HEK293T (cell line): ENCODE data around the gene PGS1.

Source experiments
- BHLHE40 ChIP-seq: fragments of 450-650 bp; IDR thresholded peaks from 2 replicates; pipeline ENCODE4 v1.6.1; 2016; ENCODE audit warnings: mild to moderate bottlenecking, moderate library complexity, borderline replicate concordance
- FOXK2 ChIP-seq: fragments of 450-650 bp; IDR thresholded peaks from 2 replicates; pipeline ENCODE4 v1.6.1; 2016; ENCODE audit warnings: mild to moderate bottlenecking
- FOXM1 ChIP-seq: fragments of 450-650 bp; IDR thresholded peaks from 2 replicates; pipeline ENCODE4 v1.6.1; 2017; ENCODE audit warnings: mild to moderate bottlenecking, borderline replicate concordance
- HDGF ChIP-seq: fragments of 450-650 bp; IDR thresholded peaks from 2 replicates; pipeline ENCODE4 v1.6.1; 2017; ENCODE audit warnings: antibody characterized with exemption, borderline replicate concordance
- NFRKB ChIP-seq: fragments of 450-650 bp; IDR thresholded peaks from 2 replicates; pipeline ENCODE4 v1.6.1; 2016; ENCODE audit warnings: mild to moderate bottlenecking, moderate library complexity
- SP1 ChIP-seq: fragments of 450-650 bp; IDR thresholded peaks from 2 replicates; pipeline ENCODE4 v1.6.1; 2017
- SUZ12 ChIP-seq: fragments of 450-650 bp; IDR thresholded peaks from 2 replicates; pipeline ENCODE4 v1.6.1; 2016; ENCODE audit warnings: mild to moderate bottlenecking

DNA sequence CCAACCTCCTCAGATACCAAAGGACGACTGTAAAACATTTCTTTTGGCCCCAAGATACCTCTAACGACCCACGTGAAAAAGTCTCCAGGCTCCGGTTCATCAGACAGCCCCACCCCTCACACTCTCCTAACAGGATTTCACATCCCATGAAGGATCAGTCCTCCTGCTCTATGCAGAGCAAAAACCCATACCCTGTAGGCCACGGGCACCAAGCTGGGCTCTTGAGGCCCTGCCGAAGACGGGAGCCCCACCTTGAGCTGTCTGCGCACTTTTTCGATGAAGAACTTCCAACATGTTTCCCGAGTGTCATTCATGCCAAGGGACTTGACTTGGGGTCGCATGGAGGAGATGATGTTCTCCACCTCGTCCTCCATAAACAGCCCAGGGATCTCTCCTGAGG, 89.9 kb downstream of the PGS1 start:
- TF ChIP-seq FOXK2 (no peak), FOXM1 (no peak), BHLHE40 (no peak), SUZ12 (no peak), NFRKB (no peak), SP1 (no peak), HDGF (no peak)
